Calu3 (cell line): ENCODE results near the gene LAD1. TPM values are rescaled to one million over a fixed set of nuclear protein-coding genes. Genes with fewer than 3 reads are reported as not detected.

Source experiments
- BruUV-seq: library from RNA; stranded (reverse); fragments of 400-500 nt; replicated peaks from 2 replicates; lab custom pipeline; 2021; lab: Mats Ljungman, UMichigan
- CTCF ChIA-PET: fragments of 300-600 bp; sonication (Branson Sonifier 250); formaldehyde crosslinking; loops from one replicate; lab custom pipeline; 2022; ENCODE audit warnings: antibody characterized with exemption; lab: Charles Lee
- DNase-seq: peaks from one replicate; pipeline ENCODE4 v3.0.0; 2022
- H3K27ac Mint-ChIP-seq: one replicate; pipeline ENCODE4 v1.8.0; 2022; ENCODE audit warnings: mixed read lengths; ENCODE audit not compliant: unreplicated experiment
- H3K27me3 Mint-ChIP-seq: one replicate; pipeline ENCODE4 v1.8.0; 2022; ENCODE audit warnings: mixed read lengths; ENCODE audit not compliant: unreplicated experiment
- H3K36me3 Mint-ChIP-seq: one replicate; pipeline ENCODE4 v1.8.0; 2022; ENCODE audit warnings: mild to moderate bottlenecking, moderate library complexity, mixed read lengths; ENCODE audit not compliant: insufficient read depth, unreplicated experiment
- H3K4me1 Mint-ChIP-seq: one replicate; pipeline ENCODE4 v1.8.0; 2022; ENCODE audit warnings: mild to moderate bottlenecking, low read depth, mixed read lengths; ENCODE audit not compliant: unreplicated experiment
- H3K4me3 Mint-ChIP-seq: one replicate; pipeline ENCODE4 v1.8.0; 2022; ENCODE audit warnings: mild to moderate bottlenecking, low read depth, moderate library complexity, mixed read lengths; ENCODE audit not compliant: unreplicated experiment
- H3K9me3 Mint-ChIP-seq: one replicate; pipeline ENCODE4 v1.8.0; 2022; ENCODE audit warnings: low read depth, mixed read lengths; ENCODE audit not compliant: unreplicated experiment
- intact Hi-C: fragments of 100-400 bp; cut with micrococcal nuclease; formaldehyde crosslinking; loops from one replicate; pipeline ENCODE4 v1.10.0; 2022; ENCODE audit not compliant: unreplicated experiment
- total RNA-seq: library from RNA; stranded (reverse); gene quantifications from 2 replicates; pipeline ENCODE4 v1.2.3, GENCODE V29; 2022
- TF ChIP-seq, protein P1 (sequence below): fragments of 200-600 bp; IDR thresholded peaks from one replicate; pipeline ENCODE4 v1.8.0; 2022; ENCODE audit warnings: antibody characterized with exemption; ENCODE audit not compliant: unreplicated experiment

The LAD1 gene
- total RNA-seq, 1 experiment from 2014 or later, result 209 TPM

DNA sequence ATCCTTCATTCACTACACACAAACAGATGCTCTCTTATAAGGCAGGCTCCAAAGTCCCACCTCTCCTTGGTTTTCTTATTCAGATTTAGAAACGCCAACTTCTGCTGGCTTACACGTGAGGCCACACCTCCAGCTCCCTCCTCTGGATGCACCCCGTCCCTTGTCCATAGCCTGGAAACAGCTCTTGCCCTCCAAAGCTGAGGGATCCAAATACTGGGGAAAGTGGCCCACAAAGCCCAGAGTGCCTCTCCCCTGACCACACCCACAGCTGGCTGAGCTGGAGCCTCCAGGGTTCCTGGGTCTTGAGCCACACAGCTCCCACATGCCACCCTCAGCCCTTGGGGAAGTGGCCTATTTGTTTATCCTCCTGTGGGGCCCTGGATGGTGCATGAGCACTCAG lies 4.5 kb downstream of the LAD1 start:
- DNase-seq, result no peak
- Mint-ChIP-seq H3K27me3 (no peaks in the 10 kb centered on the region), H3K4me3 (peak overlapping the region; percentile 87), H3K36me3 (peaks cover 88% of the 10 kb centered on the region), H3K27ac (peak overlapping the region; percentile 29), H3K4me1 (peaks cover 71% of the 10 kb centered on the region), H3K9me3 (no peaks in the 10 kb centered on the region)
- BruUV-seq, result no TSS peak
- TF ChIP-seq, protein P1, sequence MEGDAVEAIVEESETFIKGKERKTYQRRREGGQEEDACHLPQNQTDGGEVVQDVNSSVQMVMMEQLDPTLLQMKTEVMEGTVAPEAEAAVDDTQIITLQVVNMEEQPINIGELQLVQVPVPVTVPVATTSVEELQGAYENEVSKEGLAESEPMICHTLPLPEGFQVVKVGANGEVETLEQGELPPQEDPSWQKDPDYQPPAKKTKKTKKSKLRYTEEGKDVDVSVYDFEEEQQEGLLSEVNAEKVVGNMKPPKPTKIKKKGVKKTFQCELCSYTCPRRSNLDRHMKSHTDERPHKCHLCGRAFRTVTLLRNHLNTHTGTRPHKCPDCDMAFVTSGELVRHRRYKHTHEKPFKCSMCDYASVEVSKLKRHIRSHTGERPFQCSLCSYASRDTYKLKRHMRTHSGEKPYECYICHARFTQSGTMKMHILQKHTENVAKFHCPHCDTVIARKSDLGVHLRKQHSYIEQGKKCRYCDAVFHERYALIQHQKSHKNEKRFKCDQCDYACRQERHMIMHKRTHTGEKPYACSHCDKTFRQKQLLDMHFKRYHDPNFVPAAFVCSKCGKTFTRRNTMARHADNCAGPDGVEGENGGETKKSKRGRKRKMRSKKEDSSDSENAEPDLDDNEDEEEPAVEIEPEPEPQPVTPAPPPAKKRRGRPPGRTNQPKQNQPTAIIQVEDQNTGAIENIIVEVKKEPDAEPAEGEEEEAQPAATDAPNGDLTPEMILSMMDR, result no peak
- intact Hi-C loops, result no loop called here
- CTCF ChIA-PET, result interaction anchor here (0.5 to 1.7 kb wide), 3 partner anchors 10 to 41 kb away, joined by 3 to 4 read pairs (median 3); no protein-coding TSS in a partner anchor

DNA sequence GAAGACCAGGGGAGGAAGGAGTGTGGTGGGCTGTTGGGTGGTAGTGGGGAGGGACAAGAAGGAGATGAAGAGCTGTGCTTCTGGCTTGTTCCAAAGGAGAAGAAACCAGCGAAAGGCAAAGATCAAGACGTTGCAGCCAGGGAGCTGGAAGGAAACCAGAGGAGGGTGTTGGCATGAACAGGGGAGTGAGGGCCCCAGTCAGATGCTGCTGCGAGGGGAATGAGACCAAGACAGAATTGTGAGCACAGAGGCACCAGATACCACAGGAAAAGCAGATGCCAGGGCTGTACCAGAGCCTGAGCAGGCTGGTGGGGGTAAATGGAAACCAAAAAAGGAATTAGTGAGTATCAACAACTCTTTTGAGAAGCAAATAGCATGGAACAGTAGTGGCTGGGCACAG lies 6.0 kb downstream of the LAD1 start:
- BruUV-seq, result no TSS peak
- H3K27ac Mint-ChIP-seq, result peak overlapping the region; percentile 14
- peaks cover 71% of the 10 kb centered on the region for H3K4me1 Mint-ChIP-seq
- peak overlapping the region; percentile 9 for H3K4me3 Mint-ChIP-seq
- H3K27me3 Mint-ChIP-seq, result no peaks in the 10 kb centered on the region
- intact Hi-C loops, result no loop called here
- CTCF ChIA-PET, result no interaction called here
- H3K9me3 Mint-ChIP-seq, result no peaks in the 10 kb centered on the region
- TF ChIP-seq, protein P1, result no peak
- DNase-seq, result no peak
- peaks cover 88% of the 10 kb centered on the region for H3K36me3 Mint-ChIP-seq

- H3K9me3 Mint-ChIP-seq, result no peaks in the 10 kb centered on the region
- no peaks in the 10 kb centered on the region for H3K27me3 Mint-ChIP-seq
- TF ChIP-seq, protein P1, result no peak
- CTCF ChIA-PET, result no interaction called here
- peaks cover 60% of the 10 kb centered on the region for H3K4me1 Mint-ChIP-seq
- BruUV-seq, result no TSS peak
- H3K27ac Mint-ChIP-seq, result peak overlapping the region; percentile 46
- intact Hi-C loops, result no loop called here
- H3K4me3 Mint-ChIP-seq, result peak overlapping the region; percentile 3
- H3K36me3 Mint-ChIP-seq, result peaks cover 88% of the 10 kb centered on the region
- DNase-seq, result no peak
Measured at GRCh38 chr1:201391651-201392511, 7.2 kb downstream of the LAD1 start.

GRCh38 chr1:201391225-201391624 lies 7.9 kb downstream of the LAD1 start:
- Mint-ChIP-seq H3K27ac (peak overlapping the region; percentile 46), H3K9me3 (no peaks in the 10 kb centered on the region), H3K4me3 (no peak overlapping the region), H3K36me3 (peaks cover 84% of the 10 kb centered on the region), H3K4me1 (peaks cover 54% of the 10 kb centered on the region), H3K27me3 (no peaks in the 10 kb centered on the region)
- TF ChIP-seq, protein P1, result no peak
- CTCF ChIA-PET, result no interaction called here
- no TSS peak for BruUV-seq
- intact Hi-C loops, result no loop called here
- no peak for DNase-seq
